GM19455 (cell line): ENCODE results near the gene CPNE1.
A peak's percentile ranks its signal among the peaks of the same experiment; 100 is the strongest.
"Not testable (repeated sequence)": the region's sequence is repeated elsewhere in the genome, so short reads cannot be mapped to it uniquely, and the experiment has no call there.

Source experiments
- ATAC-seq: cut with Tn5 transposase; IDR thresholded peaks from one replicate; pipeline ENCODE4 v1.9.1; 2021; ENCODE audit not compliant: unreplicated experiment

Gene CPNE1

DNA sequence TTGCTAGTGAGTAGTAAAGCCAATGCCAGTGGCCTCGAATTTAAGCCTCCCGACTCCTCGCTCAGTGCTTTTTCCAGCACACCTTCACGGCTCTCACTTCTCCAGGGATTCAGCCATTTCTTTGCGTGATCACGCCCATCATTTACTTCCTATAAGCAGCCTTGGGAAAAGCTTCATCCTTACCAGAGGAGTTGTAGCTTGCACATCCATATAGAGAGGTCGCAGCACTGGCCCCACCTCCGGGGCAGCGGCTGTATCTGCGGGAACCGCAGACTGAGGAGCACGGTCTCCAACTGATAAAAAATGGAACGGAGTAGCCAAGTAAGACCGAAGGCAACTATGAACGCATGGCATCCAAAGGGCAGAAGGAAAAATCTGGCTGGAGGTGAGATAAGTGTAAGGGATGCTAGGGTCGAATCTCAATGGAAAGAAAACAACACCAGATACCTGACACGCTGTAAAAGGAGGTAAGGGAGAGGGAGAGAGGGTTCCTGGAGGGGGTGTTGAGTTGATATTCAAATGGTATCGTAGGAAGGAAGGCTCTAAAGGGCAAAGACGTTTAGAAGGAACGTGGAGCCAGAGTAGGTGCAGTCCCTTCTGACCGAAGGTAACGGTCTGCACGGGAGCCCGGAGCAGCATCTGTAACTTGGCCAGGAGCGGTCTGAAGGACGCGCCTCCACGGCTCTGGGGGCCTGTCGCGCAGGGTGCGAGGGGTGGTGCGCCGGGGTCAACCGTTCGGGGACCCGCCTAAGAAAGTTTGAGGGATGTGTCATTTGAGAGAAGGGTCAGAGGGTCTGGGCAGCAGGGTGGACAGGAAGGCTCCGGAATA, 33.8 kb upstream of the CPNE1 start:
- ATAC-seq = peak; percentile 27

DNA sequence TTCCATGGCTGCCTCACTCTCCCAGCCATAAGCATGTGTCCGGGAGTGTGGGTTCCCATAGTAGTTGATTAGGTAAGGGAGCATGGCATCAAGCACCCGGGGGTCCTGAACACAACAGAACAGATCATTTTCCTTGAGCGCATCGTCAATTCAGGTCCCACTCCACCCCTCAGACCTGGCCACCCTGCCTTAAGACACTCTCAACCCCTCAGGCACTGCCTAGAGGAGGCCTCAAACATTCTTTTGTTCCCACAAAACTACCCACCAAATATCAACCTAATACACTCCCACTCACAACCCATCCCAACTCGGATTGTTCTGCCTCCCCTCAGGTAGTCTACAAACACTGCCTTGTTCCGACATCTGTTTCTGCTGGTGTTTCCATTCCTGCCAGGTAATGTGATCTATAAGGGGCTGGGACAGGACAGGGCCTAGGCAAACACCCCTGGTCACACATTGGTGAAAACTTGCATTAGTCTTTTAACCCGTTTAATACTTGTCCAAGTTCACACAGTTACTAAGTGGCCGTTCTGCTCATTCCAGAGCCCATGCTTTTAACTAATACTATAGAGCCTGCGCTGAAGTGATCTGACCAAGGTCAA, 33.1 kb upstream of the CPNE1 start:
- ATAC-seq = no peak

DNA sequence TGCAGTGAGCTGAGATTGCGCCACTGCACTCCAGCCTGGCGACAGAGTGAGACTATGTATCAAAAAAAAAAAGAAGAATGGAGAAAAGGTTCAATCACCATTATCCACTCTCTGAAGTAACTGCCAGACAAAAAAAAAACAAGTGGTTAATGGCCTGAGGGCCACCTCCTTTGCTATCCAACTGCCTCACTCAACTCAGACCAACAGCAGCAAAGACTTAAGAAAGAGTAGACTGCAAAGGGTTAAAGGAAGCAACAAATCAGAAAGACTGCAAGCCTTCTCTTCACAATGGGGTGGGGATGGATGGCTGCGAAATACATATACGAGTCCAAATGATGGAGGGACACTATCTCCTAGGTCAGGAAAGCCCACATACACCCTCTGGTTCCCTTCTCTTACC, 31.3 kb upstream of the CPNE1 start:
- ATAC-seq = no peak

DNA sequence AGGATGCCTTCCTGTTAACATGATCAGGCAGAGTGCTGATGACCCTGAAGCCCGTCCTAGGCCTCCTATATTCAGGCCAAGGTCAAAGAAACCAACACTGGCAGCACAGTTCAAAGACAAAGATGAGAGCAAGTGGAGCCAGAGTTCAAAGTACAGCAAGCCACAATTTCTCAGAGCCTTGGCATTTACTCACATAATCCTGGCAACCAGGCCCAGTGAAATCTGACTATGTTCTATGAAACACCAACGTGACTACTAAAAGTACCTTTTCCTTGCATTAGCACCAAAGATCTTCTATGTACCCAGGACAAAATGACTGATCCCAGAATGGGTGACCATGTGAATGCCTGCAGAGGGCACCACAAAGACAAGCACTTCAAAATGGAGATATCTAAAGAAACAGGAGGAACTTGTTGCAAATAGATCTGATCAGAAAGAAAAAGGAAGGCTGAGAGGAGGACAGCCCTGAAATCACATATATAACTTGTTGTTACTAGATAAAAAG, 30.6 kb upstream of the CPNE1 start:
- no peak for ATAC-seq

DNA sequence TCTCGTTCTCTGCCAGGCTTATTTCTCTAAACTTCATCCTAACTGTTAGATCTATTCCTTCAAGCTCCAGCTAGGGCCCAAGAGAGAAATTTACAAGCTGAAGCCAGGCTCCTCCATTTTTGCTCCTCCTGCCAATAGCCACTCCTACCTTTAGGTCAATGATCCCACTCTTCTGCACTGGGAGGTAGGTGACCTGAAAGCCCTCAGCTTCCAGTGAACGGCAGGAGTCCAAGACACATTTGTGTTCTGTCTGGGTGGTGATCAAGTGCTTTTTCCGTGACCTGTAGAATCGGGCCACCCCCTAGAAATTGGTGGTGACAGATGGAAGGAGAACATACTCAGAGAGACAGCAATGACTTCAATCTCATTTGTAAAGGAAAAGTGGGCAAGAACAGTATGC, 25.6 kb upstream of the CPNE1 start:
- no peak for ATAC-seq

DNA sequence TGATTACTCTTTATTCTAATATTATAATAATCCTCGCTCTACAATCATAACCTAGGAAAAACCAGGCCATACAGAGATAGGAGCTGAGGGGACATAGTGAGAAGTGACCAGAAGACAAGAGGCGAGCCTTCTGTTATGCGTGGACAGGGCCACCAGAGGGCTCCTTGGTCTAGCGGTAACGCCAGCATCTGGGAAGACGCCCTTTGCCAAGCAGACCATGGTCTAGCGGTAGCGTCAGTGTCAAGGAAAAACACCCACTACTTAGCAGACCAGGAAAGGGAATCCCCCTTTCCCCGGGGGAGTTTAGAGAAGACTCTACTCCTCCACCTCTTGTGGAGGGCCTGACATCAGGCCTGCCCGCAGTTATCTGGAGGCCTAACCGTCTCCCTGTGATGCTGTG, 22.2 kb upstream of the CPNE1 start:
- ATAC-seq = not testable (repeated sequence)

DNA sequence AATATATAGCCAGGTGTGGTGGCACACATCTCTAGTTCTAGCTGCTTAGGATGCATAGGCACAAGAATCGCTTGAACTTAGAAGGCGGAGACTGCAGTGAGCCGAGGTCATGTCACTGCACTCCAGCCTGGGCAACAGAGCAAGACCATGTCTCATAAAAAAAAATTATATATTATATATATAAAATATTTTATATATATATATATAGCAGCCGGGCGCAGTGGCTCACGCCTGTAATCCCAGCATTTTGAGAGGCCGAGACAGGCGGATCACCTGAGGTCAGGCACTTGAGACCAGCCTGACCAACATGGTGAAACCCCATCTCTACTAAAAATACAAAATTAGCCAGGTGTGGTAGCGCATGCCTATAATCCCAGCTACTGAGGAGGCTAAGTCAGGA, 20.7 kb upstream of the CPNE1 start:
- ATAC-seq = not testable (repeated sequence)

DNA sequence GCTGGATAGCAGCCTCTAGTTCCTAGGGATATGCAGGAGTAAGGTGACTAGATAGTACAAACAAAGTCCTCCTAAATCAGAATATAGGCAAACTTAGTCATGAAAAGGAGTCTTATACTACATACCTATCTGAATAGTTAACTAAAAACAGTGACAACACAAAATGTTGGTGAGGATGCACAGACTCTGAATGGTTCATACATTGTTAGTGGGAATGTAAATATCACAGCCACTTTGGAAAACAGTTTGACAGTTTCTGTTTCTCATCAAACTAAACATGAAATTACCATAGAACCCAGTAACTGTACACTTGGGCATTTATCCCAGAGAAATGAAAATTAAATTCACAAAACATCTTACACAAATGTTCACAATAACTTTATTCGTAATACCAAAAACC, 17.3 kb upstream of the CPNE1 start:
- ATAC-seq = no peak

DNA sequence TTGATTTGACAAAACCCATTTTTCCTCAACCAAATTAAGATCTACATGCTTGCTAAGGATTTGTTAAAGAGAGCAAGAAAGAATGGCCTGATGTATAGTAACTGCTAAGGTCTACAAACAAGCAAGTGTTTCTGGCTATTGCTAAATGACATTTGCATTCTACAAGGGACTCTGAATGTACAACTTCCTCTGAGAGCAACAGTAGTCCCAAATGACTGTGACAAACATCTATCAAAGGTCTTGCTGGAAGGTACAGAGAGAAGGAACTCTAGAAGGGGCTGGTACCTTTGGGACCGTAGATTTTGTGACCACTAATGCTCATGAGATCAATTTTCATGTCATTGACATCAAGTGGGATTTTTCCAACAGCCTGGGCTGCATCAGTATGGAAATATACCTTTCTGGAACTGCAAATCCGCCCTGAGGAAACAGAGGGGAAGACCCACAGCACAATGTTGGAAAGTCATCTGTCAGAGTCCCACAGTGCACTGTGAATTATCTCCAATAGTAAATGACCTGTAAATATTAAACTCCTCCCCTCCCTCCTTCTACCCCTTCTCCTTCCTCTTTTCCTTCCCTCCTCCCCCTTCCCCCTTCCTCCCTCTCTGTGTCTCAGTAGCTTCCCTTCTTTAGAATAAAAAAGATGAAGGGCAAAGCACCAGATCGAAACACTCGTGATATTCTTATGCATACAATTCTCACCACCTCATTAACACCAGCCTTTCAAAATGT, 15.9 kb upstream of the CPNE1 start:
- ATAC-seq = no peak

DNA sequence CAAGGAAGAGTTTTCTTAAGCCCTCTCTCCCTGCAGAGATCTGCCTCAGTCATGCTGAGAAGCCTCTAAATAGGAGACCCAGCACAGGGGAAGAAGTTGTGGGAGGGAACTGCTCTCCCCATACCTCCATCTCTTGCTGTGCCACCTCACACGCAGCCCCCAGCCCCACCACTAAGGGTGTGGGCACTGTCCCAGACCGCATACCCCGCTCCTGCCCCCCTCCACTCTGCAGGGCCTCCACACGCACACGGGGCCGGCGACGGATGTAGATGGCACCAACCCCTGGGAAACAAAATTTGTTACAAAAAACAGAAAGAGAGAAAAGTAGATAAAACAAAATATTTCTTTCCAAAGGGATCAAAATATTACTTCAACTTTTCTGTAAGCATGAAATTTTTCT, 10.2 kb upstream of the CPNE1 start:
- ATAC-seq = no peak

DNA sequence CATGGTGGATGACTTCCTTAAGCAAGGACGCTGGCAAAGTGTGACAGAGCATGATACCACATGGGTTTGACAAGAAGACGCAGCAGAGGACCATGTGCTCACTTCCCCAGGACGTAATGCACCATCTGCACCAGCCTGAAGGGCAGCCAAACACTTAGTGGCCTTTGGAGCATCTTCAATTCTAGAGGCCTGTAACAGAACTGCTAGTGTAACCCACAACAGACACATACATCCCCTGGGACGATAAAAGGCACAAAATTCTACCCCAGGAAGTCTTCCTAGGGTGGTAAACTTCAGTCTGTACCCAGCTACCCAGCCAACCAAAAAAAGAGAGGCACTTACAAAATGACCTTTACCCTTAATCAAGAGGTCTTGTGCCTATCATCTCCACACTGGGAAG, 9.2 kb upstream of the CPNE1 start:
- no peak for ATAC-seq

DNA sequence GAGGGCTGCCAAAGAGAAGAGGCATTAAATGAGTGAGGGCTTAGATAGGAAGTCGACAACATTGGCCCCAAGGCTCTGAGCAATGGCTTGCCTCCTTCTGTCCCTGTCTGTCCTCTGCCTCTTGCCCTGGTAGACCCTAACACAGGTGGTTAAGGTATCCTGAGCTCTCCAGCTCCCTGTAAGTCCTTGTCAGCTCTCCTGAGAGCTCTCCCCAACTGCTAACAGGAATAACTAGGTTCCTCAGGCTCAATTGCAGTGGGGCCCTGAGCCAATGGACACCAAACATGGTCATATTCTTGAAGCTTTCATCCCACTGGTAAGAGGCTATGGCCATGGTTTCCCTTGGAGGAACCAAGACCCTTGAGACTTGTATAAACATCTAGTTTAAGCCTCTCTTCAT, 5.0 kb upstream of the CPNE1 start:
- ATAC-seq = no peak

DNA sequence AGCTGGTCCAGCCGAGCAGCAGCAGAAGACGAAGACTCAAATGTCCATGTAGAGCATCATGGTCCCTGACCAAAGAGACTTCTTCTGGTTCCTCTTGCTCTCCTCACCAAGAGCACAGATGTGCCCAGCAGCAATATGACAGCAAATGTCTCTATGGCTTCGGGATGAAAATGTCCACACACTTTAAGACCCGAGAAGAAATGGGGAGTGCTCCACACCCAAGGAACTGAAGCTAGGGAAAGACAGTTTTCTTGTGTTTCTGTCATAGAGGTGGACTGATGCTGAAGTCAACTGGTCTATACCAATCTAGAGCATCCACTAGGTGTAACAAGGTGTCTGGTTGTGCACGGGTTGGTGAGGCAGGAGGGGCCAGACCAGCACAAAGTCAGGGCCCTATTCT, 4.5 kb upstream of the CPNE1 start:
- ATAC-seq = no peak

DNA sequence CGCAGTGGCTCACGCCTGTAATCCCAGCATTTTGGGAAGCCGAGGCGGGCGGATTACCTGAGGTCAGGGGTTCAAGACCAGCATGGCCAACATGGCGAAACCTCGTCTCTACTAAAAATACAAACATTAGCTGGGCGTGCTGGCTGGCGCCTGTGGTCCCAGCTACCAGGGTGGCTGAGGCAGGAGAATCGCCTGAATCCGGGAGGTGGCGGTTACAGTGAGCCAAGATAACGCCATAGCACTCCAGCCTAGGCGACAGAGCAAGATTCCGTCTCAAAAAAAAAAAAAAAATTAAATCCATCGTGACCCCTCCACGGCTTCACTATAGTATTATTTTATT, 1.2 kb upstream of the CPNE1 start:
- ATAC-seq = no peak

DNA sequence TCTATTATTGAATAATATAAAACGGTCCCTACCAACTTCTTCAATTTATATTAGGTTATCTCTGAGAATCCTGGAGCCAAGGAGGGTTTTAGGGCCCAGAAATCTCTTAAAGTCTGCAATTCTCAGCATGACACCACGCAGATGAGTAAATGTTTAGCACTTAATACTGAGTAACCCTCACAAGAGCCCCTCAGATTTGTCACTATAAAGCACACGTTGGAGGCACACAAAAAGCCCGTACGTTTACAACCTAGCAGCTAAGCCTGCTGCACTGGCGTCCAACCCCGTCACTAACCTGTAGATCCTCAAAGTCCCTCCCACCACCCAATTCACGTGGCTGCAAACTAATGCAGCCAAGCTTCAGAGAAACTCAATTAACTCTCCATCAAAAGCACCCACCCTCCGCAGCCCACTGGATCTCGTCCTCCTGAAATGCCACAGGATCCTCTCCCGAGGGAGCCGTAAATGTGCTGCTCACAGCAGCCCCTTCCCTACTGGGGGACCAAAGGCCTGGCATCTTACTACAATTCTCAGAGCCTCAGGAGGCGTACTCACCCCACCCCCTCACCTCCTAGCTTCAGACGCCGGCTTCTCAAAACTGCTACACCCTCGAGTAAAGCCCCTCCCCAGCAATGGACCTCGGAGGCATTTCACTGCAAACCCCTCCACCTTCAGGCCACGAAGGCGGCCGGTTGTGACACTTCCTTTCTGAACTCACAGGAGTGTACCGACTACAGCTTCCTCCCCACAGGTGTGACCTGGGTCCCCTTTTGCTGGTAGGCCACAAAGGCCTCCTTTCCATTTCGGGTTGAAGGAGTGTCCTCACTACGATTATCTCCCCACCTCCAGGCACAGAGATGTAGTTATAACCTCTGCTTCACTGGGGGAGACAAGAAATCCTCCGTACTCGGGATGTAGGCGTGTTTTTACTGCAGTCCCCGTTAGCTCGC, 909 bp downstream of the CPNE1 start:
- ATAC-seq = peak; percentile 23

DNA sequence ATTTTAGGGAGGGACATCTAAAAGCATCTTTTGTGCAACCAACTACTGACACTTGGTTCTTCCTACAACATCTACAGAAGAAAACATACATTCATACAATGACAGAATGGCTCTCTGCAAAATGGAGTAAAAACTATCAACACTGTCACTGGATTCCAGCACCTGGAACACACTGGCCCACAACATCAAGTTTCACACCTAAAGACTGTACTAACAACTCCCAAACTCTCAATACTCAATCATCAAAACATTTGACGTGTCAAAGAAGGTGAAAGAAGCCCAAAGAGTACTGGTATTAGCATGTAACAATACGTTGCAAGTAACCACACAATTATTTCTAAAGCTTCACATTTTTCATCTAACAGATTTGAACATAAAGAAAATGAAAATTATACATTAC, 2.1 kb downstream of the CPNE1 start:
- ATAC-seq = no peak

DNA sequence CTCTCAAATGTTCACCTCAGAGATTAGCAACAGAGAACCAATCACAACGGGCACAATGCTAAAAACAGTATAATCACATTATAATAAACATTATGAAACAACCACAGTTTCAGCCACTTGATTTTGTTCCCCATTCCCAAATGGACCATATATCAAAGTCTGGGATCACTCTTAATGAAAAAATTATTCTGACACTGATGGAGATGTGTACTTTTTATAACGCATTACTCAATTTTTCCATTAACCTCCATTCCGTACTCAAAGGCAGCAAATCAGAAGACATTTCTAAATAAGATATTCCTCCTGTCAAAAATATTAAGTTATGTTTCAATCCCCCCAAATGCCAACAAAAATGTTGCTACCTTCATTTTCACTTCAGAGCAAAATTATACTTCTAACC, 2.8 kb downstream of the CPNE1 start:
- no peak for ATAC-seq

DNA sequence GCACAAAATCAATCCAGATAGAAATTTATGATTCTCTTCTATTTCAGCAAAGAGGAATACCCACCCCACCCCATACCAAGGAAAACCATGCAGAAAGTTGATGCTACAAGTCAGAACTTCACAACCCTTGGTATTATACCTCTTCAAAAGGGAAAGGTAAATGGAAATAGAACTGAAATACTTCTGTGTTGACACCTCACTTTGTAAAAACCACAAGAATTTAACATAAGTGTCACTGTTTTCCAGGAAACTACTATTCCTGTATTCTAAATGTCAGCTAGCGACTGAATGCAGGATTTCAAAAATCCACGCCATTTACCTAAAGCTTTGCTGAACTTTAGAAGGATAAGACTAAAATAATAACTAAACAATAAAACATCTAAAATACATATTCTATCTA, 3.6 kb downstream of the CPNE1 start:
- ATAC-seq = no peak

DNA sequence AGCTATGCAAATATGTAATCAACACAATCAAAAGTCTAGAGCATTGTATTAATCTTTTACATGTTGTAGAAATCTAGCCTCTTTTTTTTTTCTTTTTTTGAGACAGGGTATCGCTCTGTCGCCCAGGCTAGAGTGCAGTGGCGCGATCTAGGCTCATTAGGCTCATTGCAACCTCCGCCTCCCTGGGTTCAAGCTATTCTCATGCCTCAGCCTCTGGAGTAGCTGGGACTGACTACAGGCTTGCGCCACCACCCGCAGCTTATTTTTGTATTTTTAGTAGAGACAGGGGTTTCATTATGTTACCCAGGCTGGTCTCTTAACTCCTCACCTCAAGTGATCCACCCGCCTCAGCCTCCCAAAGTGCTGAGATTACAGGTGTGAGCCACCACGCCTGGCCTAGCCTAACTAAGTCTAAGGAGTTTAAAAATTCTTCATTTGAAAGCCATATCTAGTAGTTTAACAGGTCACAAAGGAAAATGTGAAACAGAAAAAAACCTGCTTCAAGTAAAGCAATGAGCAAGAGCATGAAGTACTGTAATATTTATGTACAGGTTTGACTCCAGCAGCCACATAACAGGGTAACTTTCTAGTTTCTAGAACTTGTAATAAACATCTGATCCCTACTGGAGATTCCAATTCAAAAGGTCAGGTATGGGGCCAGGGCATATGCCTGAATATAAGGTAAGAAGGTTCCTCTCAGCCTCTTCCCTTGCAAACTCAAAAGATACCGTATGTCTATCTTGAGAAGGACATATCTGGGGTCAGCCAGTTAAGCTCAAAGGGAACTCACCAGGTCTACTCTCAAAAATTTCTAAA, 4.4 kb downstream of the CPNE1 start:
- ATAC-seq = no peak

DNA sequence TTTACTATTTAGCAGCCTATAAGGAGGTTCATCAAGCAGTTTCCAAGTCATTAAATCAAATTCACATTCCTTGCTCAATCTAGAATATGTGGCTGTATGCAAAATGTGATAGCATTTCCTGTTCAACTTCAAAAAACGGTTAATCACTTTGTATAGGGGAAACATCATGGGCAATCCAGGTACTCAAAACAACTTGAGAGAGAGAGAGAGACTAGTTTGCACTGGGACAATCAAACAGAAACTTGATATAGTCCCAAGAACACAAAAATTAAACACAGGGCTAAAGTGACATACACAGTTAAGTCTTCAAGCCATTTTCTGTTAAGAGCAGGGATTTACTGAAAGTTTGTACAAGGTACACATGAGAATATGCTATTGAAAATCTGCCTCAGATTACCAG, 7.4 kb downstream of the CPNE1 start:
- ATAC-seq = no peak
